SK-N-SH (cell line): ENCODE data around the gene EBF4. TPM values are rescaled to one million over a fixed set of nuclear protein-coding genes. Genes with fewer than 3 reads are reported as not detected.

ENCODE experiments used
- CTCF ChIA-PET: fragments of 300-600, 350-600 bp; formaldehyde crosslinking; extraction: SDS; loops from one replicate; lab custom pipeline; 2021; lab: Yijun Ruan, JAX
- POLR2A ChIA-PET: fragments of 350-600 bp; sonication (Branson Sonifier 250); formaldehyde crosslinking; extraction: SDS; loops from one replicate; lab custom pipeline; 2020; ENCODE audit warnings: antibody characterized with exemption, inconsistent platforms; lab: Yijun Ruan, JAX
- DNase-seq: peaks from one replicate; pipeline ENCODE4 v3.0.0; 2012
- H2AFZ ChIP-seq: fragments of 200-600 bp; sonication (generic); 2 replicates; pipeline ENCODE4 v1.8.1; 2016; ENCODE audit warnings: antibody characterized with exemption, mild to moderate bottlenecking, low read depth
- H3F3A ChIP-seq: fragments of 200-600 bp; sonication (generic); replicated peaks from 2 replicates; pipeline ENCODE3; 2016; ENCODE audit warnings: antibody characterized with exemption, mild to moderate bottlenecking; ENCODE audit not compliant: insufficient read depth
- H3K27ac ChIP-seq, 2 experiments: fragments of 200-500 bp in 1 of 2; fragments of 200-600 bp in 1 of 2; sonication (Bioruptor generic) in 1 of 2; sonication (generic), shearing (Covaris generic) in 1 of 2; 2 replicates each; pipeline versions ENCODE4 v1.5.1 to v1.6.1; 2014 to 2016; ENCODE audit warnings: low read depth in 2 of 2, inconsistent platforms in 1 of 2, low read length in 1 of 2, mild to moderate bottlenecking in 1 of 2, mixed read lengths in 1 of 2
- H3K27me3 ChIP-seq: fragments of 200-600 bp; sonication (generic), shearing (Covaris generic); 2 replicates; pipeline ENCODE4 v1.6.1; 2016; ENCODE audit warnings: mixed run types; ENCODE audit not compliant: insufficient read depth
- H3K36me3 ChIP-seq, 2 experiments: fragments of 200-500 bp in 1 of 2; fragments of 200-600 bp in 1 of 2; sonication (Bioruptor generic) in 1 of 2; sonication (generic) in 1 of 2; replicated peaks in 1 of 2; 2 replicates each; pipeline versions ENCODE3 to v1.5.1; 2014 to 2016; ENCODE audit warnings: low read length in 1 of 2, mild to moderate bottlenecking in 1 of 2; ENCODE audit not compliant: insufficient read depth in 2 of 2, control insufficient read depth in 1 of 2
- H3K4me1 ChIP-seq, 2 experiments: fragments of 200-500 bp in 1 of 2; fragments of 200-600 bp in 1 of 2; sonication (Bioruptor generic) in 1 of 2; sonication (generic), shearing (Covaris generic) in 1 of 2; 2 replicates each; pipeline versions ENCODE4 v1.5.1 to v1.6.1; 2014 to 2016; ENCODE audit warnings: low read depth in 1 of 2, low read length in 1 of 2, mixed run types in 1 of 2; ENCODE audit not compliant: insufficient read depth in 2 of 2, control insufficient read depth in 1 of 2
- H3K4me2 ChIP-seq: fragments of 200-600 bp; sonication (generic), shearing (Covaris generic); 2 replicates; pipeline ENCODE4 v1.6.1; 2017; ENCODE audit warnings: mixed run types
- H3K4me3 ChIP-seq, 2 experiments: fragments of 200-500 bp in 1 of 2; fragments of 200-600 bp in 1 of 2; sonication (Bioruptor generic) in 1 of 2; sonication (generic), shearing (Covaris generic) in 1 of 2; 2 replicates each; pipeline versions ENCODE4 v1.5.1 to v1.8.1; 2014 to 2016; ENCODE audit warnings: low read depth in 2 of 2, inconsistent platforms in 1 of 2, low read length in 1 of 2, mild to moderate bottlenecking in 1 of 2, mixed read lengths in 1 of 2, moderate library complexity in 1 of 2
- H3K79me2 ChIP-seq: fragments of 200-600 bp; sonication (generic); 2 replicates; pipeline ENCODE4 v1.8.1; 2017; ENCODE audit warnings: mild to moderate bottlenecking; ENCODE audit not compliant: insufficient read depth
- H3K9ac ChIP-seq: fragments of 200-600 bp; sonication (generic); 2 replicates; pipeline ENCODE4 v1.6.1; 2017; ENCODE audit warnings: mixed run types
- H3K9me2 ChIP-seq: fragments of 200-600 bp; sonication (generic); 2 replicates; pipeline ENCODE4 v1.6.1; 2017; ENCODE audit warnings: mixed run types
- H3K9me3 ChIP-seq: fragments of 200-600 bp; sonication (generic); 2 replicates; pipeline ENCODE4 v1.6.1; 2017; ENCODE audit warnings: mixed run types, mild to moderate bottlenecking, moderate library complexity
- H4K20me1 ChIP-seq: fragments of 200-600 bp; sonication (generic); 2 replicates; pipeline ENCODE4 v1.6.1; 2017; ENCODE audit warnings: mild to moderate bottlenecking, mixed run types; ENCODE audit not compliant: insufficient read depth
- CHD2 ChIP-seq: fragments of 150-350 bp; IDR thresholded peaks from 2 replicates; pipeline ENCODE4 v1.6.1; 2018; ENCODE audit warnings: low read length; ENCODE audit not compliant: partially characterized antibody
- CTCF ChIP-seq: fragments of 200-600 bp; sonication (generic); IDR thresholded peaks from 2 replicates; pipeline ENCODE4 v1.6.1; 2017; ENCODE audit warnings: antibody characterized with exemption, mild to moderate bottlenecking, moderate library complexity
- ELF1 ChIP-seq: IDR thresholded peaks from 2 replicates; pipeline ENCODE4 v1.4.0; 2012
- EP300 ChIP-seq, 2 experiments: IDR thresholded peaks; 2 replicates each; pipeline versions ENCODE4 v1.4.0 to v1.6.1; 2012; ENCODE audit warnings: borderline replicate concordance in 1 of 2, low read depth in 1 of 2, low read length in 1 of 2
- EZH2phosphoT487 ChIP-seq: fragments of 200-600 bp; sonication (generic); IDR thresholded peaks from 2 replicates; pipeline ENCODE4 v1.6.1; 2017; ENCODE audit warnings: low read depth, mixed run types, mild to moderate bottlenecking, antibody characterized with exemption, moderate library complexity, borderline replicate concordance
- FOSL2 ChIP-seq: IDR thresholded peaks from 2 replicates; pipeline ENCODE4 v1.4.0; 2012; ENCODE audit warnings: low read depth, mild to moderate bottlenecking, moderate library complexity, borderline replicate concordance
- FOXJ3 ChIP-seq: sonication (generic); formaldehyde crosslinking; IDR thresholded peaks from 2 replicates; pipeline ENCODE4 v1.5.1; 2020; ENCODE audit warnings: mild to moderate bottlenecking, missing genetic modification reagents
- GATA2 ChIP-seq: sonication (generic); formaldehyde crosslinking; IDR thresholded peaks from 2 replicates; pipeline ENCODE4 v1.5.0; 2020; ENCODE audit warnings: mild to moderate bottlenecking, missing genetic modification reagents
- IRF3 ChIP-seq: fragments of 150-350 bp; IDR thresholded peaks from 2 replicates; pipeline ENCODE4 v1.6.1; 2016; ENCODE audit warnings: mild to moderate bottlenecking, low read depth, low read length
- JUND ChIP-seq: IDR thresholded peaks from 2 replicates; pipeline ENCODE4 v1.4.0; 2012
- MAX ChIP-seq: IDR thresholded peaks from 2 replicates; pipeline ENCODE4 v1.4.0; 2012; ENCODE audit warnings: low read depth
- NFIC ChIP-seq: IDR thresholded peaks from 2 replicates; pipeline ENCODE4 v1.4.0; 2012; ENCODE audit warnings: borderline replicate concordance
- NRF1 ChIP-seq: IDR thresholded peaks from 2 replicates; pipeline ENCODE4 v1.6.1; 2012; ENCODE audit warnings: low read depth, mild to moderate bottlenecking, low read length
- POLR2AphosphoS5 ChIP-seq: IDR thresholded peaks from 2 replicates; pipeline ENCODE4 v1.6.1; 2012; ENCODE audit warnings: low read depth, low read length
- RFX5 ChIP-seq: IDR thresholded peaks from 2 replicates; pipeline ENCODE4 v1.6.1; 2012; ENCODE audit warnings: mild to moderate bottlenecking, improper control_type of control experiment, low read length
- RXRA ChIP-seq: IDR thresholded peaks from 2 replicates; pipeline ENCODE4 v1.4.0; 2012; ENCODE audit warnings: low read depth, mild to moderate bottlenecking, borderline replicate concordance
- TAF1 ChIP-seq: IDR thresholded peaks from 2 replicates; pipeline ENCODE4 v1.6.1; 2012; ENCODE audit warnings: low read depth, mild to moderate bottlenecking, low read length, moderate library complexity, borderline replicate concordance
- USF1 ChIP-seq: IDR thresholded peaks from 2 replicates; pipeline ENCODE4 v1.4.0; 2012; ENCODE audit warnings: low read depth, borderline replicate concordance
- YY1 ChIP-seq: IDR thresholded peaks from 2 replicates; pipeline ENCODE4 v1.4.0; 2012; ENCODE audit warnings: low read depth, mild to moderate bottlenecking
- WGBS: methylation state at CpG from one replicate; pipeline ENCODE4 v1.1.6; 2017; ENCODE audit warnings: low lambda C conversion rate; 5-methylcytosine and 5-hydroxymethylcytosine counted together
- polyA plus RNA-seq, 3 experiments: library from polyadenylated mRNA; depleted of rRNA; stranded (reverse); fragments of >200 nt; gene quantifications; 2 replicates each; pipeline ENCODE4 v1.2.3, GENCODE V29; 2012

EBF4 gene
- polyA plus RNA-seq, 1 of the 3 experiments (the other 2 are of a cell fraction), result 20.6 TPM

GRCh38 chr20:2783908-2784566 is 91.5 kb downstream of the EBF4 start:
- CTCF ChIA-PET, result no interaction called here
- H3K27ac ChIP-seq, result no peak overlapping the region
- no peaks in the 10 kb centered on the region for H3K4me1 ChIP-seq
- no peaks in the 10 kb centered on the region for H3K27me3 ChIP-seq
- H3K4me3 ChIP-seq, result no peak overlapping the region
- H4K20me1 ChIP-seq, result no peaks in the 10 kb centered on the region
- no peak overlapping the region for H3K9ac ChIP-seq
- POLR2A ChIA-PET, result interaction anchor here (0.7 kb wide), 1 partner anchor 188 kb away, joined by 6 read pairs; no protein-coding TSS in a partner anchor
- H3K36me3 ChIP-seq, result no peaks in the 10 kb centered on the region
- no peak overlapping the region for H3K4me2 ChIP-seq
- H3K9me3 ChIP-seq, result no peaks in the 10 kb centered on the region
- H2AFZ ChIP-seq, result no peak overlapping the region
- TF ChIP-seq FOXJ3 (CRISPR knock-in tag) (no peak), MAX (no peak), JUND (no peak), TAF1 (no peak), YY1 (no peak), NFIC (no peak), CTCF (no peak), RXRA (no peak), RFX5 (no peak), ELF1 (no peak), GATA2 (CRISPR knock-in tag) (no peak), EP300 (IDR thresholded peaks at IDR 0.05; ENCODE audit: borderline replicate concordance in 1 of 2, low read depth in 1 of 2, low read length in 1 of 2) (no peak), EZH2phosphoT487 (no peak), IRF3 (no peak), NRF1 (no peak), POLR2AphosphoS5 (no peak), CHD2 (no peak), USF1 (no peak), FOSL2 (no peak)
- H3F3A ChIP-seq, result no peaks in the 10 kb centered on the region
- WGBS, result 54% methylated on average over 6 of the region's 6 CpGs
- DNase-seq, result no peak
- no peaks in the 10 kb centered on the region for H3K79me2 ChIP-seq
- no peaks in the 10 kb centered on the region for H3K9me2 ChIP-seq
